ENCODE measurements around the gene KAT6B. TPM values are rescaled to one million over a fixed set of nuclear protein-coding genes. Genes with fewer than 3 reads are reported as not detected.

Gene KAT6B
- total RNA-seq, 2 experiments from 2014 or later: 70.3 to 74.2 TPM

DNA sequence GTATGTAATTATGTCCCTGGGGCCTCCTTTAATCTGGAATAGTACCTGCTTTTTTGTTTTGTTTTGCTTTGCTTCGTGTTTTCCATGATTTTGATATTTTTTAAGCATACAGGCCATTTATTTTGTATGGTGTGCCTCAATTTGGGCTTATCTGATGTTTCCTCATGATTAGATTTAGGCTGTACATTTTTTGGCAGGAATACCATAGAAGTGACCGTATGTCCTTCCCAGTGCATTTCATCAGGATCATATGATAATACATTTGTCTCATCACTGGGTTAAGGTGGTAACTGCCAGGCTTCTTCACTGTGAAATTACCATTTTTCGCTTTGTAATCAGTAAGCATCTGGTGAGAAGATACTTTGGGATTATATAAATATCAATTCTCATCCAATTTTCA lies 167.2 kb downstream of the KAT6B start:
- Mint-ChIP-seq H3K4me1 (ENCODE audit: low read depth) (peaks cover 6% of the 10 kb centered on the region), H3K27ac (no peak overlapping the region), H3K27me3 (no peaks in the 10 kb centered on the region), H3K9me3 (no peaks in the 10 kb centered on the region), H3K36me3 (ENCODE audit: low read depth) (peaks cover 80% of the 10 kb centered on the region), H3K4me3 (no peak overlapping the region)
- Histone ChIP-seq H3K36me3 (ENCODE audit: insufficient read depth, low read length) (peaks cover 36% of the 10 kb centered on the region), H3K4me1 (ENCODE audit: insufficient read depth, low read length) (no peaks in the 10 kb centered on the region), H3K27me3 (ENCODE audit: control insufficient read depth in 1 of 2, insufficient read depth in 2 of 2, low read length in 2 of 2) (no peaks in the 10 kb centered on the region), H3K4me3 (ENCODE audit: low read length) (no peak overlapping the region), H3K9me3 (ENCODE audit: control insufficient read depth in 1 of 2, insufficient read depth in 1 of 2, low read length in 2 of 2) (no peaks in the 10 kb centered on the region), H3K27ac (ENCODE audit: low read depth in 1 of 2, low read length in 2 of 2) (no peak overlapping the region)
- CTCF ChIA-PET: no interaction called here
- intact Hi-C loops (cut with DNase I, micrococcal nuclease): no loop called here
- ATAC-seq (ENCODE audit: poor library complexity) (no peak), DNase-seq (no peak)
- TF ChIP-seq CTCF (IDR thresholded peaks at IDR 0.05): no peak
- POLR2A ChIA-PET: no interaction called here

DNA sequence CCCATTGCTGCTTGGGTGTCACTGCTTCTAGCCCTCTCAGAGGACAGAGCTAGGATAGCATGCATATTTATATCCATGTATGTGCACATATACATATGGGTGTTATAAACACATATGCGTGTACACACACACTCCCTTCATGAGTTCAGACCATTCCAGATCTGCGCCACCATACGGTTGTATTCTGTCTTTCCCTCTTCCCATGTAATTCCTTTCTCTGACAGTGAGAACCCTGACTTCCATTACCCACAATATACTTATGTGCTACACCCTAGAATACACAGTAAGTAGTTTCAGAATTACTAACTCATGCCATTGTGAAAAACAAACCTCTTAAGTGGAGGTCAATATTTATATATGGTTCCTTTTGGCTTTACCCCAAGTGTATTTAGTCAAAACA lies 168.5 kb downstream of the KAT6B start:
- ATAC-seq (ENCODE audit: poor library complexity) (no peak), DNase-seq (no peak)
- H3K36me3 Mint-ChIP-seq (ENCODE audit: low read depth): peaks cover 77% of the 10 kb centered on the region
- POLR2A ChIA-PET: no interaction called here
- H3K27me3 Mint-ChIP-seq: no peaks in the 10 kb centered on the region
- H3K4me1 Mint-ChIP-seq (ENCODE audit: low read depth): peaks cover 12% of the 10 kb centered on the region
- Histone ChIP-seq H3K36me3 (ENCODE audit: insufficient read depth, low read length) (peaks cover 30% of the 10 kb centered on the region), H3K27me3 (ENCODE audit: control insufficient read depth in 1 of 2, insufficient read depth in 2 of 2, low read length in 2 of 2) (no peaks in the 10 kb centered on the region), H3K4me3 (ENCODE audit: low read length) (no peak overlapping the region), H3K27ac (ENCODE audit: low read depth in 1 of 2, low read length in 2 of 2) (no peak overlapping the region), H3K9me3 (ENCODE audit: control insufficient read depth in 1 of 2, insufficient read depth in 1 of 2, low read length in 2 of 2) (no peaks in the 10 kb centered on the region), H3K4me1 (ENCODE audit: insufficient read depth, low read length) (no peaks in the 10 kb centered on the region)
- H3K4me3 Mint-ChIP-seq: no peak overlapping the region
- intact Hi-C loops (cut with DNase I, micrococcal nuclease): no loop called here
- CTCF ChIA-PET: no interaction called here
- TF ChIP-seq CTCF (IDR thresholded peaks at IDR 0.05): no peak
- H3K9me3 Mint-ChIP-seq: no peaks in the 10 kb centered on the region
- H3K27ac Mint-ChIP-seq: no peak overlapping the region

GRCh38 chr10:74995806-74996205 lies 169.4 kb downstream of the KAT6B start:
- Histone ChIP-seq H3K4me1 (ENCODE audit: insufficient read depth, low read length) (no peaks in the 10 kb centered on the region), H3K27ac (ENCODE audit: low read depth in 1 of 2, low read length in 2 of 2) (no peak overlapping the region), H3K9me3 (ENCODE audit: control insufficient read depth in 1 of 2, insufficient read depth in 1 of 2, low read length in 2 of 2) (no peaks in the 10 kb centered on the region), H3K27me3 (ENCODE audit: control insufficient read depth in 1 of 2, insufficient read depth in 2 of 2, low read length in 2 of 2) (no peaks in the 10 kb centered on the region), H3K4me3 (ENCODE audit: low read length) (no peak overlapping the region), H3K36me3 (ENCODE audit: insufficient read depth, low read length) (peaks cover 30% of the 10 kb centered on the region)
- DNase-seq: no peak
- Mint-ChIP-seq H3K9me3 (no peaks in the 10 kb centered on the region), H3K4me3 (no peak overlapping the region), H3K36me3 (ENCODE audit: low read depth) (peaks cover 75% of the 10 kb centered on the region), H3K4me1 (ENCODE audit: low read depth) (peaks cover 20% of the 10 kb centered on the region), H3K27ac (no peak overlapping the region), H3K27me3 (no peaks in the 10 kb centered on the region)
- CTCF ChIA-PET: no interaction called here
- intact Hi-C loops (cut with DNase I, micrococcal nuclease): no loop called here
- POLR2A ChIA-PET: interaction anchor here (0.6 kb wide), 1 partner anchor 123 kb away, joined by 3 read pairs; no protein-coding TSS in a partner anchor
- TF ChIP-seq CTCF (IDR thresholded peaks at IDR 0.05): no peak
- no peak for ATAC-seq (ENCODE audit: poor library complexity)

Data from CD4-positive, alpha-beta T cell (primary cell).